Measurements from ENCODE around the gene SNAPC4.

The SNAPC4 gene

DNA sequence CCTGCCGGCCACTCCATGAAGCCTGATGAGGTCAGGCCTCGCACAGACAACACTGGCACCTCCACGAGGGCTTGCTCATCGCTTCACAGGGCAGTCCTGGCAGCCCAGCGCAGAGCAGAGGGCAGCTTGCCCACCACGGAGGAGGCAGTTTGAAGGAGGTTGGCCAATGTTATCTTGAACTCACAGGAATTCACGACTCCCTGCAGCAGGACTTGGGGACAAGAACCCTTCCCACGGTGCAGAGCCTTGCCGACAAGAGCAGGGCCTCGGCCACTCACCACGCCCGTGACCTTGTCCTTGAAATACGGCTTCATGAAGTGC is 5.0 kb downstream of the SNAPC4 start:
- TF ChIP-seq, protein P1, sequence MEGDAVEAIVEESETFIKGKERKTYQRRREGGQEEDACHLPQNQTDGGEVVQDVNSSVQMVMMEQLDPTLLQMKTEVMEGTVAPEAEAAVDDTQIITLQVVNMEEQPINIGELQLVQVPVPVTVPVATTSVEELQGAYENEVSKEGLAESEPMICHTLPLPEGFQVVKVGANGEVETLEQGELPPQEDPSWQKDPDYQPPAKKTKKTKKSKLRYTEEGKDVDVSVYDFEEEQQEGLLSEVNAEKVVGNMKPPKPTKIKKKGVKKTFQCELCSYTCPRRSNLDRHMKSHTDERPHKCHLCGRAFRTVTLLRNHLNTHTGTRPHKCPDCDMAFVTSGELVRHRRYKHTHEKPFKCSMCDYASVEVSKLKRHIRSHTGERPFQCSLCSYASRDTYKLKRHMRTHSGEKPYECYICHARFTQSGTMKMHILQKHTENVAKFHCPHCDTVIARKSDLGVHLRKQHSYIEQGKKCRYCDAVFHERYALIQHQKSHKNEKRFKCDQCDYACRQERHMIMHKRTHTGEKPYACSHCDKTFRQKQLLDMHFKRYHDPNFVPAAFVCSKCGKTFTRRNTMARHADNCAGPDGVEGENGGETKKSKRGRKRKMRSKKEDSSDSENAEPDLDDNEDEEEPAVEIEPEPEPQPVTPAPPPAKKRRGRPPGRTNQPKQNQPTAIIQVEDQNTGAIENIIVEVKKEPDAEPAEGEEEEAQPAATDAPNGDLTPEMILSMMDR (IDR thresholded peaks at IDR 0.05; ENCODE audit: low read depth, low read length), result no peak
- no peak overlapping the region for H3K4me3 ChIP-seq (replicated peaks in 1 of 2; ENCODE audit: low read depth in 2 of 2, low read length in 2 of 2)
- no peak for DNase-seq (ENCODE audit: low read depth in 2 of 2)

DNA sequence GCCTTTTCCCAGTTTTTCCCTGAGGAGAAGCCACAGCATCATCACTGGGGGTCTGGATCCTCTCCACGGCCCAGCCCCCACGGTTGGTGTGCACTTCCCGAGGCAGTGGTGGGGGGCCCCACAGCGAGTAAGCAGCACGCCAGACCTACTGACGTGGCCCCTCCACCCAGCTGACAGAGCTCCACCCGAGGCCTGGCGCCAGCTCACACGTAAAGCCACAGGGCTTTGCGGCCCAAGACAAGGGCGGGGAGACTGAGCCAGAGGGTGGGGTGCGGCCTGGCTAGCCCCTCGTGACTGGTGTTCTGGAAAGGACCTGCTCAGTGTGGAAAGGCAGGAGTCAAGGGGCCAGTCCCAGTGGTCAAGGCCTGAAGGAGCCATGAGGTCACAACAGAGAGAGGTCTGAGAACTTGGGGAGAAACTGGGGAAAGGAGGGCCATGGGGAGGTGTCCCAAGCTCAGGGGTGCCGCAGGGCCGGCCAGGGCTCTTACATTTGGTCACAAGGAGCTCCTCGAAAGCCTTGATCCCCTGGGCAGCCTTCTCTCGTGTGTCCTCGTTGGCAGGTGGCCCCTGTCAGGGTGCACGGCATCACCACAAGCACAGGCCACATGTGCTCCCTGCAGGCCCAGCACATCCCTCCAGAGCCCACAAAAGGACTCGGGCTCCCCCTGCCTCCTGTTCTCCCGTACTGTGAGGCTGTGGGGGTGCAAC is 5.5 kb downstream of the SNAPC4 start:
- TF ChIP-seq, protein P1 (IDR thresholded peaks at IDR 0.05; ENCODE audit: low read depth, low read length), result no peak
- DNase-seq (ENCODE audit: low read depth in 2 of 2), result no peak
- no peak overlapping the region for H3K4me3 ChIP-seq (replicated peaks in 1 of 2; ENCODE audit: low read depth in 2 of 2, low read length in 2 of 2)

DNA sequence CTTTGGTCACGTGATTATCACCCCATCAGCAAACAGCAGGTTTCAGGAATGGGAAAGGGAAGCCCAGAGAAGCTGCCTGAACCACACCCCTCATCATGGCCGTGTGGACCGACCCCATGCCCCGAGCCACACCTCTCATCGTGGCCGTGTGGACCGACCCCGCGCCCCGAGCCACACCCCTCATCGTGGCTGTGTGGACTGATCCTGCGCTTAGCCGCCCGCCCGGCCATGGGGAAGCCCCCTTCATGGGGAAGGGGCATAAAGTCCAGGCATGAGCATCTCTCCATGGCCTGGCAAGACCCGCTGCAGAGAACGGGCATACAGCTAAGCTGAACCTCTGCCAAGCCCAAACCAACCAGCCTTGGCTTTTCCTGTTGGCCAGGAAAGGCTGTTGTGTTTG is 6.4 kb downstream of the SNAPC4 start:
- no peak for DNase-seq (ENCODE audit: low read depth in 2 of 2)
- TF ChIP-seq, protein P1 (IDR thresholded peaks at IDR 0.05; ENCODE audit: low read depth, low read length), result no peak
- H3K4me3 ChIP-seq (replicated peaks in 1 of 2; ENCODE audit: low read depth in 2 of 2, low read length in 2 of 2), result no peak overlapping the region

DNA sequence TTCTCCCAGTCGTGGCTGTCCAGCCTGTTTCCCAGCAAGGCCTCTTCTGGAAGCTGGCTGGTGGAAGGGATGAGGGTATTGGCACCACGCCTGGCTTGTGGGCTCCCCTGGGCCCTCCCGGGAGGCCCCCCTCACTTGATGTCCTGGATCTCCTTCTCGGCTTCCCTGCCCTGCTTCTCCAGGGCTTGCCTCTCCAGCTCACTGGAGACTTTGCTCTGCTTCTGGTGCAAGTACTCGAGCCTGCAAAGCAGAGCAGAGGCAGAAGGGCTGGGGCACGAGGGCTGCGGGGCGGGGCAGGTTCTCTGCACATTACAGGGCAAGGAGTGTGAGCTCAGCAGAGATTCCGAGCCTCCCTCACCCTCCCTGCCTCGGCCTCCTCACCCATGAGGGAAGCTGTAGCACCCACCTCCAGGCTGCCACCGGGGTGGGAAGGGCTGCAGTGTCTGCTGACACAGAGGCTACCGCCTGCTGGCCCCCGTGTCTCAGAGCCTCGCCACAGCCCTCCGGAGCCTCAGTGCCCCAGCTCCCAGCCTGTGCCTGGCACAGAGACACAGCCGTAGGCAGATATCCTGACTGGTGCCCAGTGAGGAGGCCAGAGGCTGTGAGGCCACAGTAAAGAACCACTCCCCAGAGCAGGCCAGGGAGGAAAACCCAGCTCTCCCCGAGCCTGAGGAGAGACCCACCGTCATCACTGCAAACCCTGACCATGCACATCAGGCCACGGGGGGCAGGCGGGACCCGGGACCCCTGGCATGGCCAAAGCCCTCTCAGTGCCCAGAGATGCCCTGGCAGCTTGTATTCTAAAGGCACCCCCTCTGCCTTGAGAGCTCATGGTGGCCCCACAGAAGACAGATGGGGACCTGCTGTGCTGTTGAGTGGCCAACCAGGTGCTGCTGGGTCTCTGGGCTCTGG is 7.2 kb downstream of the SNAPC4 start:
- DNase-seq (ENCODE audit: low read depth in 2 of 2), result peak in 1 of 2 donors; percentile 17
- no peak overlapping the region for H3K4me3 ChIP-seq (replicated peaks in 1 of 2; ENCODE audit: low read depth in 2 of 2, low read length in 2 of 2)
- TF ChIP-seq, protein P1 (IDR thresholded peaks at IDR 0.05; ENCODE audit: low read depth, low read length), result no peak

DNA sequence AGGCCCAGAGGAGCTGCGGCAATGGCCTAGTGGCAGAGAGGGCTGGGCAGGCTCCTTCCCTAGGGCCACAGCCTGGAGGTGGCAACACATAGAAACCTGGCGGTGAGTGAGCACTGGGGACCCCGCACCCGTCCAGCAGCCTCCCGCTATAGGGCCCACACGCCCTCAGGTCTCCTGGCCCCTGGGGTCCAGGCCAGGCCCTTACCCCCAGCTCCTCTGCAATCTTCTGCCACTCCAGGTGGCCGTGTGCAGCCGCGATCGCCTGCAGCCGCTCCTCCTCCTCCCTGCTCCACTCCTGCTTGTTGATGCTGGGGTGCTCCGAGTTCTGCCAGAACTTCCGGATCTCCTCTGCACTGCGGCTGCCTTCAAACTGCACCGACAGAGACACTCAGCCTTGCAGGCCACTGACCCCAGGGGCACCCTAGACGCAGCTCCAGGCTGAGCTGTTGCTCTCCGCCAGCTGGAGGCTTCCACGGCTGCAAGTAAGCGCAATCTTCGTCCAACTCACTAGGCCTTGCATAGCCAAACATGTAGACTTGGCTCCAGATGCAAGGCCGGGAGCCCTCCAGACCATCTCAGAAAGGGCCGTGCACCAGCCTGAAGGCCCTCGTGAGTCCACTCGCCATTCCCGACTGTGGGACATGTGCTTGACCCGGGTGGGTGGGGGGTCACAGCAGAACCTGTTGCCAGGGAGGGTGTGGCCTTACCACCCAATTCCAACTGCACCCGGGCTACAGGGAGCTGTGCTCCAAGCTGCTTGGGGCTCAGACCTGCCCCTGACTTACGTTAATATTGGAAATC is 8.0 kb downstream of the SNAPC4 start:
- no peak overlapping the region for H3K4me3 ChIP-seq (replicated peaks in 1 of 2; ENCODE audit: low read depth in 2 of 2, low read length in 2 of 2)
- TF ChIP-seq, protein P1 (IDR thresholded peaks at IDR 0.05; ENCODE audit: low read depth, low read length), result no peak
- DNase-seq (ENCODE audit: low read depth in 2 of 2), result no peak

DNA sequence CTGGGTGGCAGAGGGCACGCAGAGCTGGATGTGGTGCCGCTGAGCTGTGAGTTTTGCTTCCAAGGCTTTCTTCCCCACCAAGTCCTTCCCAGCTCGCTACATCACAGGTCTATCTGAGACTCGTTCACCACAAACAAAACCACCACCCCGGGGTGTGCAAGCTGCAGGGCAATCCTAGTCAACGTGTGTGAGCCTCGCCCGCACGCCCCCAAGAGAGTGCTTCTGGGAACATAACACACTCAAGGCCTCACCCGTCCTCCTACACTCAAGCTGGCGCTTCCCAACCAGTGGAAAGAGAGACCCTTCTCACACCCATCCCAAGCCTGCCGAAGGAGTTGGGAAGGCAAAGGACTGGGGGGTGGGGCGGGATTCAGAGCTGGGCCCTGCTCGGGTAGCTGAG is 10.6 kb downstream of the SNAPC4 start:
- TF ChIP-seq, protein P1 (IDR thresholded peaks at IDR 0.05; ENCODE audit: low read depth, low read length), result no peak
- DNase-seq (ENCODE audit: low read depth in 2 of 2), result no peak
- no peak overlapping the region for H3K4me3 ChIP-seq (replicated peaks in 1 of 2; ENCODE audit: low read depth in 2 of 2, low read length in 2 of 2)
